NCI-H2029 treated with DMSO at 0.1 percent for 48 hours (cell line): Measurements from ENCODE around the gene SLC25A21.
A peak's percentile ranks its signal among the peaks of the same experiment; 100 is the strongest.

Source experiments
- DNase-seq: peaks from one replicate; lab custom pipeline; 2025; lab: John Stamatoyannopoulos, UW

The SLC25A21 gene

DNA sequence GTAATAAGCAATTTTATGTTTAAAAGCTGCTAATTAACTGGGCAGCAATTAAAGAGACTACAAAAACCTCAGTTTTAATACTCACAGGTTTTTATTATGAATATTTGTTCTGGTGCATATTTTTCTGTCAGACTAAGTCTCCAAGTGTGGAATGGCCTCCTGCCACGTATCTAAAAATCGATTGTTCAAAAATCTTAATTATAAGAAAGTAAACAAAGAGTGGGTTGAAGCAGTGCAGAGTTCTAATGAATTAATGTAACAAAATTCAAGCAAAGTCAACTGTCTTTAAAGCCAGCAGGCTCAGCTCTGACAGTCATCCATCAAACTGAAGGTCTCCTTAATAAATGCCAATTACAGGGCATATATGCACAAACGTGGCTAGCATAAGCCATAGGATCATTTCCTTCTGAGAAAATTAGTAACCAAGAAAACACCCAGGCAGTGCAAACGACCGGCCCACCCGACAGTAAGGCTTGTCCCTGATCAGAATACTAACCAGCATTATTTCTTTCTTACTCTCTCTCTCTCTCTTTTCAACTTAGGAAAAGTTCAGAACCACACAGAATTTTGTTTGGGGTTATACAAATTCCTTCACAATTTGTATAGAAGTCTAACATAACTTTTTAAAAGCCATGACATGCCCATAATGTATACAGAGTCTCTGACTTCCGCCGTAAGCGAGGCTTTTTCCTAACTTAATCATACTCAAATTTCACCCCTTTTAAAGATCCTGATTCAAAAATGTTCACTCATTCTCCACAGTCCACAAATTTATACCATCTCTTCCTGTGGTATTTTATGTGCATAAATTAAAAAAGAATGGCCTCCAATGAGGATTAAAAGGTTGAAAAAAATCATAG lies 83.8 kb downstream of the SLC25A21 start:
- no peak for DNase-seq

DNA sequence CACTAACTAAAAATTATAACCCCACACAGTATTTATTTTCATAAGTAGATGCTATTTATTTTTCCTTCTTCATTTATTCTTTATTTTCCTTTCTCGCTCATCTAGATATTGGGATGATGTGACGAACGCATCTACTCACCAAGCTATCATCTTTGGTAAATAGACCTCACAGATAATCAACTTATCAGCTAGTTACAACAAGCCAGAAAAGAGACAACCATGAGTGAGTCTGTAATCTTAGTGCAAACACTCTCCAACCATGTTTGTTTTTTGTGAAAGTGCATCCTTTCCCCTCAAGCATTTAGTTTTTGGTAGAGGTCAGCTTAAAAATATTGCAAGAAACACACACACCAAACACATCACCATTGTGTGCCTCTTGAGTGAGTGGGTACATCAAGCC lies 84.9 kb downstream of the SLC25A21 start:
- no peak for DNase-seq

DNA sequence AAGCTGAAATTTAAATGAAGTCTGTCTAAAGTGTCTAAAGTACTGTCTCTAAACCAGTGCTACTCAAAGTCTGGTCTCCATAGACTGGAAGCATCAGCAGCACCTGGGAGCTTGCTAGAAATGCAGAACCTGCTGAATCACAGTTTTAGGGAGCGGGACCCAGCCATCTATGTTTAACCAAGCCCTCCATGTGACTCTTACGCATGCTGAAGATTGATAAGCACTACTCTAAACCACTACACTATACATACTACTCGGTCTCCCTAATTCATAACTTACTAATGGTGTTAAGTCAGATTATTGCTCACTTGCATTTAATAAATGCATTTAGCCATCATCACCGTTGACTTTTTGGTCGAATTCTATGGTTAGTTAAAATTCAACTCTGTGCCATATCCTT lies 88.8 kb downstream of the SLC25A21 start:
- DNase-seq = no peak

DNA sequence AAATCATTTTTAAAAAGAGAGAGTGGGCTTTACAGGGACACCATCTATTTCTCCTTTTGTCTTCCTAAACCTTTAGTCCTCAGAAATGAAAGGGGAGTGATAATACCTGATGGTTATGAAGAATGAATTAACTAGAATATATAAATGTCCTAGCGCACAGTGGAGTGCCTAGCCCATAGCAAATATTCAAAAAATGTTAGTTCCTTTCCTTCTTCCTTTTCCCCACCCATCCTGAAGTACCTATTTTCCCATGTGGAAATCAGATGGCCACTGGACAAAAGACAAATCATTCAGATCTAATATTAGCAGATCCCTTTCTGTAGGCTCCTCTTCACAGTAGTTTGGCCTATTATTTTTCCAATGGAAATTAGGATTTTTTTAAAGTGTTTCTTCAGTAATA lies 90.0 kb downstream of the SLC25A21 start:
- DNase-seq = no peak

DNA sequence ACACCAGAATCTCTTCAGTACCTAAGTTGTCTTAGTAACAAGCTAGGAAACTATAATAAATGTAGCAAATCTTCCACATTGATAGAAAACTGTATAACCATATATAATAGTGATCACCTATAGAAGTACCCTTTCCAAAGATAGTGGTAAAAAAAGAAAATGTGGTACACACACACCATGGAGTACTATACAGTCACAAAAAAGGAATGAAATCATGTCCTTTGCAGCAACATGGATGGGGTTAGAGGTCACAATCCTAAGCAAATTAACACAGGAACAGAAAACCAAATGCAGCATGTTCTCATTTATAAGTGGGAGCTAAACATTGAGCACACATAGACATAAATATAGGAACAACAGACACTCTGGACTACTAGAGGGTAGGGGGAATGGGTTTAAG lies 90.5 kb downstream of the SLC25A21 start:
- DNase-seq = no peak

DNA sequence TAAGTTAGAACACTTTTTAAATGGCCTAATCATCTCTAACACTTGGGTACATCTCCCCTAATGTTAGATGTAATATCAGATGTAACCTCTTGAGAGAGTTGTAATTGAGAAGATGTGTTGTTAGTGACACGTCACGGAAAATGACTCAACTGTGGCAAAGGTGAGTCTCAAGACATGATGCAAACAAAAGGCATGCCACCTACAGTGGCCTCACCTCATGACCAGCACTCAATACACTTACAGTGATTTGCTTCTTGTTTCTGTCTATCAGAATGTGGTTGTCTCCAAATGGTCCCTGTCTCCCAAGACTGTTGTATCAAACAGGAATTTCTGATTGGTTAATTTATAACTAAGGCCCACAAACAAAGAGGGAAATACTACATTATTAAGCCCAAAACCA lies 91.2 kb downstream of the SLC25A21 start:
- DNase-seq = no peak

DNA sequence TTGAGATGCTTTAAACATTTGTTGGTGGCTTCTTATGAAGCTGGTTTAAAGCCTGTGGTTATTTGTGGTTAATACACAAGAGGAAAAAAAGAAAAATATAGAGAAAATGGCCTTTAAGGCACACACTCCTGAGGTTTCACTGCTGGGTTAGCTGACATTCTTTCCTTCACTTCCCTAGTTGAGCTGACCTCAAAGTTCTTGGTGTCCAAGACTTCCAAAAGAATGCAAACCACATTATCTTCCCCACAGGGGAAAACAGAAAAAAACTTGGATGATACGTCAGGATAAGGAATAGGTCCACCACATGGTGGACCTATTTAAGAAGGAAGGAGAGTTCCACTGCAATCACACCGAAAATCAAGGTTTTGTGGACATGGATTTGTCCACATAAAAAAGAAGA lies 94.3 kb downstream of the SLC25A21 start:
- no peak for DNase-seq

DNA sequence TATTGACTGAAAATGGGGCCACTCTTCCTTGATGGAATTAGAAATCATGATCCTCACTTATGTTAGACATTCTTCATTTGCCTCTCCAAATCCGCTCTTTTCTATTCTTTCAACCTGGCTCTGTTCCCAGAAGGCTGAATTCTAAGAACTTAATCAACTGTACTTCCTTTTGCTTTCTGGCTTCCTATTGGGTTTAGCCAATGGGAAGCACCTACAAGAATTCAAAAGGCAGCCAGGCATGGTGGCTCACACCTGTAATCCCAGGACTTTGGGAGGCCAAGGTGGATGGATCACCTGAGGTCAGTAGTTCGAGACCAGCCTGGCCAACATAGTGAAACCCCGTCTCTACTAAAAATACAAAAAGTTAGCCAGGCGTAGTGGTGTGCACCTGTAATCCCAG lies 98.1 kb downstream of the SLC25A21 start:
- peak; percentile 24 for DNase-seq

DNA sequence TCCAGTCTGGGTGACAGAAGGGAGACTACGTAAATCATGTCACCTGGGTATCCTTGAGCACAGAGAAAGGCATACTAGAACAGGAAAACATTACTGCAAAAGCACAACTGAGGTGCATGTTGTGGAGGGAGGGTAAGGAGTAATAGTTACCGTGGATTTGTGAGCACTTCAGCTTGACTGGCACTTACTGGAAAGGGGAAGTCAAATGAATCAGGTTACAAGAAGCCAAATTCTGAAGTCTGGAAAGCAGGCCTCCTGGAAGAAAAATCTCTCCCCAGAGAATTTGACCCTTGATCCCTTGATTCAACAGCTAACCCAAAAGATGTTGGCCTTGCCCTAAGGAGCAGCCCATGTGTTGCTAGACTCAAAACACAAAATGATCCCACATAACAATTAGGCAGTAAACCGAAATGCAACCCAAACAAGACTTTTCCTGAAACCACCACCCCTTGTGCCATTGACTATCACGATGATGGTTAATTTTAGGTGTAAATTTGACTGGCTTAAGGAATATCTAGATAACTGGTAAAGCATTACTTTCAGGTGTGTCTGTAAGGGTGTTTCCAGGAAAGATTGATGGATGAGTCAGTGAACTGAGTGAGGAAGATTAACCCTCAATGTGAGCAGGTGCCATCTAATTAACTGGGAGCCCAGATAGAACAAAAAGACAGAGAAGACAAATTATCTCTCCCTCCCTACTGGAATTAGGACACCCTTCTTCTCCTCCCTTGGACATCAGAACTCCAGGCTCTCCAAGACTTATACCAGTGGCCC lies 108.8 kb downstream of the SLC25A21 start:
- no peak for DNase-seq

DNA sequence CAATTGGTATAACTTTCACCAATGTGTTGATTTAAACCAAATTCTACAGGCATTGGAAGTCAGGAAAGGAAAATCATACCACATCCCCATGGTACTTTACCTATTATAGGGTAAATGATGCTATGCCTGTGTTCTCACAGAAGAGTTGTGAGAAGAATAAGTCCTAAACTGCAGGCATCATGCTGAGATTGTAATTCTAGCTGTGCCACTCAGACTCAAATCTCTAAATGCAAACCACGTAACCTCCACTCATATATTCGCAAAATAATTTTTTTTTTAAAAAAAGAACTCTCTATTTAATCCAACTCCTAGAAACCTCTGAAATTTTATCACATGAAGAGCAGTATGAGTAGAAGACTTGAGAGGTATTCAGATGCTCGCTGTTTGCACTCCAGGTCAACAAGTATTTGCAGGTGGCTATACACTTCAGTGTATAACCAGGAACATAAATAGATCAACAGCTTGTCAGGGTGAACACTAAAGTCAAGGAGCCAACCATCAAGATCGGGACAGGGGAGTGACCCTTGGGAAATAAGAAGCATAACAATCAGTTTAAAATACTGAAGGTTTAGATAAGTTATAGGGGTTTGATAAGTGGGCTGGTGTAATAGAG lies 110.1 kb downstream of the SLC25A21 start:
- DNase-seq = peak; percentile 41

DNA sequence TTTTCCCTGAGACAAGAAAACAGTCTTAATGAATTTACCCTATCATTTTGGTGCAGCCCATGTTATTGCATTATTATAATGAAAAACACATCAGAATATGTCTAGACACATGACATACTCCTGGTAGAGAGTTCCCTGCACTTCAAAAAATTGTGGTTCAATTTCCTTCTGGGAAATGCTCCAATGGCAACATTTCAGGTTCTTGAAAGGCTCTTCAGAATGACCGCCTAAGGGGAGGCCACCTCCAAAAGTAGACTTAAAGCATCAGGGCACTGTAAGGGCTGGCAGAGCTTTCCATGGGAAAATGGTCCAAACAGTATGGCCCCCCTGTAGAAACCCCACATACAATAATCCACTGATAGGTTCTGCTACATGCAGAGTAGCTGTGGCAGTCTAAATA lies 110.7 kb downstream of the SLC25A21 start:
- DNase-seq = peak; percentile 48

DNA sequence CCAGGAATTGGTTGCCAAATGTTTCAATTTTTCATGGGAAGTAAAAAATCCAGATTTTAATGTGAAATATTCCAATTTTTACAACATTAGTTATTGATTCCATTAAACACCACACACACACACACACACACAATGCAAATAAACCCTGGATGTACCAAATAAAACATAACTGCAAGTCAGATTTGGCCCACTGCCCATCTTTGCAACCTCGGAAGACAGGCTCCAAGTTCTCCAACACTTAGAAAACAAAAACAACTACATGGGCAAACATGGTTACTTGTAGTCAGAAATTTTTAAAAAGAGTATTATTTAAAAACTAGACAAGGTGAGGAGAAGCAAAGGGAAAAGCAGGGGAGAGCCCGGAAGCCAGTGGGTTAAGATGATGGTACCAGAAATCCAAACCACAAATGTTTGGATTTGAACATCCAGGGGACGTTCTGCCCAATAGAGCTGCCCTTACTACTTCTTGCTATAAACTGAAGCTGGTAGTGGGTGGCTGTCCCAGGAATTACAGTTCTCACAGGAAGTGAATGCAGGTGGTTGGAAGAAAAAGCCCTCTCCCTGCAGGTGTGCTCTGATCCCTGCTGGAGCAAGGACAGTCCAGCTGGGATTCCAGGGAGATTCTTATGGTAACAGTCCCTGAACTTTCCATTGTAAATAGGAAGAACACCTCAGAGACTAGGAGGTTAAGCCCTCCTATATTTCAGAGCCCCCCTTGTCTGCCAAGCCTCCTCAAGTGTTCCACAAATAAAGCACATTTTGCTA lies 111.7 kb downstream of the SLC25A21 start:
- no peak for DNase-seq

DNA sequence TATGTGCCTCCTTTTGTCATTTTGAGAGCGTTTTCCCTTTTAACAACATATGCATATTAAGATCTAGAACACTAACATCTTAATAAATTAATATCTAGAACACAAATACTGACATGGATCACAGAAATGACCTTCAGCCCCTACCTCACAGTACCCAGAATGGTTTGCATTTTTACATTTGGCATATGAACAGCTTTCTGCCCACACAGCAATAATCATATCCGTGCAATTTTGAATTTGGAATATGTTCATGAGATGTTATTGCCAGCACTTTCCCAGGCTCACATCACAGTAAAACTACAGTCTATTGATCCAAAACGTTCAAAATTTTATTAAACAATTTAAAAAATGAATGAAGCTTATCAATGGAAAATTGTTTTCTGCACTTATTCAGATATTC lies 114.6 kb downstream of the SLC25A21 start:
- no peak for DNase-seq

DNA sequence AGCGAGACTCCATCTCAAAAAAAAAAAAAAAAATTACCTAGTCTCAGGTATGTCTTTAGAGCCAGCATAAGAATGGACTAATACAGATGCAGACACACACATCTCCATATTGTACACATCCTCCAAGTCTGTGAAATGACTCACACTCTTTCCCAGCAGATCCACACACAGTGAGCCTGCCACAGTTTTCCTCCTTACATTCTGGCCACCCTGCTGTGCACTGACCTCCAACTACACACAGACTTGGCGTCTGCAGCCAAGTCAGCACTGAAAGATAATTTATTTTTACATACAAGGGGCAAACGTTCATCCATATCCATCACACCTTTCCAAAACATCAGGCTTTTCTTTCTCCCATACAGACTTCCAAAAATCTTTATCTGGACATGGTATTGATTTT lies 115.9 kb downstream of the SLC25A21 start:
- no peak for DNase-seq

DNA sequence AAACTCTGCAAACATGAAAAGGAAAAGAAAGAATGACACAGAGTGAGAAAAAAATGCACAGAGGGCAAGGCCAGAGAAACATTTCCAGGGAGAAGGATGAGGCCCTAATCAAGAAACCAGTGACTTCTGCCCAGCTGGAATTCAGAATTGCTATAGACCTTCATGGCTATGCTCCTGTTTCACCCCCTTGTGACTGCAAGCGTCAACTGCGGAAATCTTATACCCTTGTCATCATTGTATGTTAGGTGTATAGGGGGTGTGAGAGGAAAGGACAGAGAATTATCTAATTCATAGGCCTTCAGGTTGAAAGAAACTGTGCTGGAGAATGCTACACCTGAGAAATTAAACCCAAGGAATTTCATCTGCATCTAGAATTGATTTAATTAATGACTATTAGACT lies 117.5 kb downstream of the SLC25A21 start:
- no peak for DNase-seq

DNA sequence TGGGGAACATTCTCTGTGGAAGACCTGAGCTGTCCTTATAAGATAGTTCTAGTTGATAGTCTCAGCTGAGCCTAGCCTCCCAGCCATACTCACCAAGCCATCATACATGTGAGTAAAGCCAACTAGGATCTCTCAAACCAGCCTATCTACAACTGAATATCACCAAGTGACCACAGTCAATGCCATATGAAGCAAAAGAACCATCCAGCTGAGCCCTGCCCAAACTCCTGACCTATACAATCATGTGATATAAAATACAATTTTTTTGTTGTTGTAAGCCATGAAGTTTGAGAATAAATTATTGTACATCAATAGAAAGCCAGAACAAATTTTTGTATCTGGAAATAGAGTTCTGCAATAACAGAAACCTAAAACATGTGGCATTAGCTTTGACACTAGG lies 118.3 kb downstream of the SLC25A21 start:
- no peak for DNase-seq

DNA sequence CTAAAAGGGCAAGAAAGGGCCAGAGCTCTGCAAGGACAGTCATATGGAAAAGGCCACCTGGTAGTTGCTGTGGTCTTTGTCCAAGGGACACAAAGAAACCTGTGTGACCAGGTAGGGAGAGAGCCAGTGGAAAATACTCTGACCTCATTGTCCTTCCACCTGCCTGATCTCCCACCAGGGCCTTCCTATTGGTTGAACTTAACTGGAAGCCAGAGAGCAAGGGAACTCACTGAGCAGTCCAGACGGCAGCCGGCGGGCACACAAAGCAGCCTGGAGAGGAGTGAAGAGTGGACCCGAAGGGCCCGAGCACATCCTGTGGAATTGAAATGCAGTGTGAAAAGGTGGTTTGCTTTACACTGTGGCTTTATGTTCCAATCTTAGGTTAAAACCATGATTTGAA lies 120.7 kb downstream of the SLC25A21 start:
- DNase-seq = no peak

DNA sequence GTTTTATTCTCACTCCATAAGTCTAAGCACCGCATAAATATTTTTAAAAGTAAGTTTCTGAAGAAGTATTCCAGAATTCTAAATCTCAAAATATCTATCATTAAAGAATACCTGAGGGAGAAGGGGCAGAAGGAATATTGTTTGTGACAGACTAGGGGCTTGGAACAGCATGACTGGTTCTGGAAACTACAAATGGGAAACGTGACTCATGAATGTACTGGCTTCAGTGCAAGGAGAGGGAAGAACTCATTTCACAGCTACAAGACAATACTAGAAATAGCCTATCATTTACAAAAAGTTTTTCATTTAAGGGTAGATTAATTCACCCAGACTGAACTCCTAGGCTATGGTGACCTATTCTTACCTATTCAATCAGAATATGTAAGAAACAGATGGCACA lies 121.3 kb downstream of the SLC25A21 start:
- DNase-seq = no peak

DNA sequence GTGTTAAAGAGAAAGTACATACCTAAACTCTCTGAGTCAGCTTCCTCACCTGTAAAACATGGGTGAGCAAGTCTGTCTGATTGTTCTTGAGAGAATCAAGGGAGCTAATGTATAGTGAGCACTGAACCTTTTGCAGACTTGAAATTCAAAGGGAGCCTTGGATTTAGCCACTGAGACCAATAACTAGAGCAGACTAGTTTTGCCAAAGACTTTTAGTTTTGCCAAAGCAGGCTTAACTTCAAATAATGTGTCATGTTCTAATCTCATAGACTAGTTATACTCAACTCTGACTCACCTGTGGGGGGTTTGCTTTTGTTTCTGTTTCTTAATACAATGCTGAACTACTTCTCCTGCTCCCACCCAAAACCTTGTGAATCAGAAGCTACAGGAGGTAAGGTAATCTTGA lies 123.7 kb downstream of the SLC25A21 start:
- DNase-seq = no peak

DNA sequence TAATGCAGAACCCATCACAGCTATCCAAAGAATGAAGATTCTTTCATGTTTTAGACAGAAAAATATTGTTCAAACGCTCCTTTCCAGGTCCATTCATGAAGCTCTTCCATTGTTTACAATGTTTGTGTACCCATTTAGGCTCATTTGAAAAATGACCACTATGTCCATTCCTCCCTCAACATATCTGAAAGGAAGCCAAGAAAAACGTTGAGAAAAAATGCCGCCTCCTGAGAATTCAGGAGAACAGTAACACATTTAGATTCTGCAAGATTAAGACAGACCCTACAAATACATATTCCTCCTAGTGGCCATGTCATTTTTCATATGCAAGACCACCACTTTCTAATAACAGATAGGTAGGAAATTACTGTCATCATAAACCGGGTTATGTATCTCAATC lies 124.4 kb downstream of the SLC25A21 start:
- no peak for DNase-seq

DNA sequence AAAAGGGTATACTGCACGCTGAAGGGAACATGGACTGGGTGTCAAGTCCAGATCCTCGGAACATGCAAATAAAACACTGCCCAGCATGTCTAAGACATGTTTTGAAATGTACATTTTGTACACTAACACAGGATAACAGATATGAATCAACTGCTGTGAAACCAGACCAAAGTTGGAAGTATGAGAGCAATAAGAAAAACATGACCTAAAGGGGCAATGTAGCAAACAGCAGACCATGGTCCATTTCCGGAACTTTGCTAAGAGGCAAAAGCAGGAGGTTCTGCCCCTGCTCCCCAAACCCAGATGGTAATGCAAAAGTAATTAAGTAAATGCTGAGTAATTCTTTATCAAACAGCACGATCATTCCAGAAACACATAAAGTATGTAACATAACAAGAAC lies 125.2 kb downstream of the SLC25A21 start:
- no peak for DNase-seq

DNA sequence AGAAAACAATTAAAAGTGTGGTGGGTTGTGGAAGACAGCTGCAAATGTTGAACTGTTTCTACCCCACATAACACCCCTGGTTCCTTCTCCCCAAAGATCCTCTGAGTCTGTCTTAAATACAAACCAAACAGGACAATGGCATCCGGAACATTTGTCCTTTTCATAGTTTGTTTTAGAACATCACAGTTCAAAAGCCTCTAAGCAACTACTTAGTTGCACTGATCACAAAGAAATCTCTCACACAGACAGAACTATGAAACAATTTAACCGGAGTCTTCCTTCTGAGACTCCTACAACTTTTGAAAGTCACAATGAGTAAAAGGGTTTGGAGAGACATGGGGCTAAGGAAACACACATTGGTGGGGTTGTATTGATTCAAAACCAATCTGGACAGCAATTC lies 125.6 kb downstream of the SLC25A21 start:
- DNase-seq = no peak
